Central memory CD4-positive, alpha-beta T cell (primary cell): ENCODE data around the gene PTPRU.

ENCODE experiments used
- DNase-seq: peaks from one replicate; pipeline ENCODE4 v3.0.0; 2022

Gene PTPRU

GRCh38 chr1:29342351-29342750, 106.0 kb downstream of the PTPRU start:
- no peak for DNase-seq

DNA sequence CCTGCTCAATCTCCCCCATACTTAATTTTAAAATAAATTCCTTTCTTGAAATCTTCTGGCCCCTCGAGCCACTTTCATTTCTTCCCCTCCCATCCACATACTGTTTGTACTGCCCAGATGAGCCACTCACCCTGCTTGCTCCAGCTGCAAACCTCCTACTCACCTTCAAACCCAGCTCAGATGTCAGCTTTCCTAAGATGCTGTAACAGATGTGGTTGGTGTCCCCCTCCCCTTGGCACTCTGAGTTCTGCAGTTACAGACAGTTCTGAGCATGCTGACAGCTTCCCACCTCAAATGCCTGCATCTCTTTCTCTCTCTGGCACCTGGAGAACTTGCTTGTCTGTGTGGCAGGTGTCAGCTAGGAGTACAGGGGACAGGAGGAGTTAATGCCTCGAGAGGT, 106.7 kb downstream of the PTPRU start:
- DNase-seq: no peak

DNA sequence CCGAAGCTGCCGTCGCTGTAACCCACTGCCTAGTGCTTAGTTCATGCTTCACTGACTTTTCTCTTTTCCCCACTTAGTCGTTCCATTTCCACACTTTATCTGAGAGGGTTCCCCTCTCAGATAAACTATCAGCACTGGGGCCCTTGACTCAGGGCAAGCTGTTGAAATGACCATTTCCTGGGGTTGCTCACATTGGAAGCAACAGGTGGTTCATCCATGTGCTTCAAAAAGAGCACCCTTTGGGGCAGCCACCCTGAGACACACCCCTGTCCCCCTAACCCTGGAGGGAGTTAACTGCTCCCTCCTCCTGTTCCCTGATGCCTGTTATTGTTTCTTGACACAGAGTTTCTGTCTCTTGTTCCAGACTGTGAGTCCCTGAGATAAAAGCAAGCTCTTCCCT, 107.2 kb downstream of the PTPRU start:
- DNase-seq: no peak

DNA sequence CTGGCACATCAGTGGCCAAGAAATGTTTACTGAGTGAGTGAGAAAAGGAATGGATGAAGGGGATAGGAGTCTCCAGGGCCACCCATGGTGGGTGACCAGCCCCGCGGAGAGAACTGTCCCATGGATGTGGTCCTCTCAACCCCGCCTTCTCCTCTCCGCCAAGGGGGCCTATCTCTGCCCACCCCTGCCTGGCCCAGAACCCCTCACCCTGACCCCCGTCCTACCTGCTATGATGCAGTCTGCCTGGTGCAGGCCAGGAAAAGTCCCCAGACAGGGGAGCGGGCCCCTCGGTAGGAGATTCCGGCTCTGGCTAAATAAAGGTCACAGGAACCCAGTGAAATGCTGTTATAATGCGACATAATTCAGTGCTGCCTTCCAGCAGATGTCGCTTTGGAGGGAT, 107.6 kb downstream of the PTPRU start:
- no peak for DNase-seq

GRCh38 chr1:29344336-29344735, 108.0 kb downstream of the PTPRU start:
- no peak for DNase-seq

- DNase-seq: no peak
Observed at GRCh38 chr1:29346576-29346975, 110.3 kb downstream of the PTPRU start.

DNA sequence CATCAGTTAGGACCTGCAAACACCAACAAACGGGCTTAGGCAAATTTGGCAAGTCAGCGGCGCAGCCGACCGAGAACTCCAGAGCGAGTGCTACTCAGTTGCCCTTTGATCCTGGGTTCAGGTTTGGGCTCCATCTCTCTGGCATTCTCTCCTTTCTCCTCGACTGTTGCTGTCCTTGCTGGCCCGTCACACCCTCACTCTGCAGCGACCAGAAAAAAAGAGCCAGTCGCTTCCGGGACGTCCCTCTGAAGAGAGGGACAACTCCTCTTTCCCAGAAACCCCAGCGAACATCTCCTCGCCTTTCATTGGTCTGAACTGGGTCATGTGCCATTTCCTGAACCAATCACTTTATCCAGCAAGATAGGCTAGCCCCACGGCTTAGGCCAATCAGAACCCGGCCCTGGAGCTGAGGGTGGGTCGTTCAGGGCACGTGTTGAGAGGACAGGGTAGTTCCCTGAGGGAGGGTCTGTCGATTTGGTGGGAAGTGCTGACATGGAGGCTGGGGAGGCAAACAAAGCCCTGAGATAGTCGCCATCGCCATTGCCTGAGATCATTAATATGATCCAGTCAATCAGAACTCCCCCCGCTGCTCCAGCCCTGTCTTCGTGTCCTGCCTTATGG, 113.7 kb downstream of the PTPRU start:
- DNase-seq: no peak

DNA sequence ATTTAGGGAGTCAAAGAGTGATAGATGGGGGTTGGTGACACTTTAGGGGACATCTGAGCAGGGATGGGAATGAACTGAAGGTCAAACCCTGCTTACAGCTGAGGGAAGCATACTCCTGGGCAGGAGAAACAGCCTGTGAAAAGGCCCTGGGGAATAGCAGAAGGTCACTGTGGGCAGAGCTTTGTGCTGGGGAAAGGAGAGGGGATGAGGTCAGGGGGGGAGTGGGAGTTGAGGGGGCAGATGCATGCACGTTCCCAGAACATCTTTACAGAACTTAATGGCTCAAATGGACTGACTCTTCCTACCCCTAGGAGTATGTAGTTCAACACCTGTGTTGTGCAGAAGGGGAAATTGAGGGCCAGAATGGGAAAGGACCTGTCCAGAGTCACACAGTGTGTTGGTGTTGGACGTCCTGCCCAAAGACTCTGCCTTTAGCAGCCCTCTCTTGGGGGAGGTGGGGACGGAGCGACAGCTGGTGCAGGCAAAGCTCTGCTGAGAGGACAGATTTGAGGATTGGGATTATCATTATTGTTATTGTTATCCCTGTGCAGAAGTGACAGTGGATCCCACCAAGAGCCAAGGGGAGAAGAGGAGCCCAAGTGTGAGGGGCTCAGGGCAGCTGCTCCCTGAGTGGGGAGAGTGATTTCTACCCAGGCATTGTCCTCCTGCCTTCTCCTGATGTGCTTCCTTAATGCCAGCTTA, 116.5 kb downstream of the PTPRU start:
- no peak for DNase-seq

- no peak for DNase-seq
Observed at GRCh38 chr1:29354511-29355098, 118.3 kb downstream of the PTPRU start.

GRCh38 chr1:29355375-29355774, 119.1 kb downstream of the PTPRU start:
- DNase-seq: no peak

DNA sequence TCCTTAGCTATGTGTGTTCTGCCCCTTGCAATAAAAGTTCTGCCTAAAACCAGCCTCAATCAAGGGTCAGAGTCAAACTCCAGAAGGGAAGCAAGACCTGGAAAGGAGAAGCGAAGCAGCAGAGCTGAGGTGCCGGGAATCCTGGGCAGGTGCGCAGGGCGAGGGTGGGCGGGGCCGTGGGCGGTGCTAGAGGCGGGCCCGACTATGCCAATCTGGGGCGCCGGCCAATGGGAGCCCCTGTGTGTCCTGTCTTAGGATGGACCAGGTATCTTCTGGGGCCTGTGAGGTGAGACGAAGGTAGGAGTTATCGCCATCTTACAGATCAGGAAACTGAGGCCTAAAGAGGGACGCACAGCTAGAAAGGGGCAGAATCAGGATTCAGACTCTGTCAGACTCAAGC, 120.3 kb downstream of the PTPRU start:
- DNase-seq: no peak

GRCh38 chr1:29357452-29357851, 121.1 kb downstream of the PTPRU start:
- no peak for DNase-seq

DNA sequence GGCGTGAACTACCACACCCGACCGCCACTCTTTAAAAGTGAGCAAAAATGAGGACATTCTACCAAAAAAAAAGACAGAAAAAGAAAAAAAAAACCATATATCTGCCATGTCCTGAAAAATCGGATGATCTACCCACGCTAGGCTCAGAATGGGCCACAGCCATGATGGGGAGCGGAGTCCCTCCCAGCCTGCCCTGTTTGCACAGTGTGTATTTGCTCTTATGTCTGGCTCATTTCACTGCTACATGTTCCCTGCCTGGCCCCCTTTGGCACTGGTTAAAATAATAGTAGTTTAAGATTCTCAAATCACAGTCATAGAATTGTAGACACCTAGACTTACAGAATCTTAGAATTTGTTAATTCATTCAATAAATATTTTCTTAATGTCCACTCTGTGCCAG, 121.9 kb downstream of the PTPRU start:
- DNase-seq: no peak

DNA sequence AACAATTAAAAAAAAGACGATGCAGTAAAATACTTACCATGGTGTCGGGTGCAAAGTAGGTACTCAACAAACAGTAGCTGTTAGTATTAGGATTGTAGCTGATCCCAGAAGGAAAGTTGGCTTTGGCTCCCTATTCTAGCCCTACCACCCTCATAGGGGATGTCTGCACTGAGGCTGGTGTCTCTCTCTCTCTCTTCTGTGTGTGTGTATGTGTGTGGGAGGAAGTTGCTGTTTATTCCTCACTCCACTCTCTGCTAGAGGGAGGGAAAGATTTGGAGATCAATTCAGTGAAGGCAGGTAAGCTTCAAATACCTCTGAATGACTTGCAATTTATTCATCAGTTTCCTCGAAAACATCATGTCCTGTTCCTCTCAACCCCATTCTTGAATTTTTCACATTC, 124.4 kb downstream of the PTPRU start:
- no peak for DNase-seq

- DNase-seq: no peak
Observed at GRCh38 chr1:29361686-29362085, 125.4 kb downstream of the PTPRU start.

DNA sequence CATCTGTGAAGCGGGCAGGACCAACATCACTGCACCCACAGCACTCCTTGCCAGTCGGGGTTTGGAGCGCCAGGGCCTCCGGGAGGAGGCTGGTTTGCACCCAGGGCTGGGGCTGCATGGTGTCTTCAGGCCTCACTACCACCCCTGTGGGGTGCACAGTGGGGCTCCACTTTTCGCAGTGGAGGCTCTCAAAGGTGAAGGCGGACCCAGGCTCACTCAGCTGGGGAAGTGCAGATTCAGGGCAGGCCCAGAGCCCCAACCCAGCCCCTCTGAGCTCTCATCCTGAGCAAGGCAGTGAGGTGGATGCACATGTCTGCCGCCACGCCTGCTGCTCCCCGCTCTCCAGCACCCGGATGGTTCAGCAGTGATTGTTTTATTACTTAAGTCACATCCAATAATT, 125.8 kb downstream of the PTPRU start:
- no peak for DNase-seq

DNA sequence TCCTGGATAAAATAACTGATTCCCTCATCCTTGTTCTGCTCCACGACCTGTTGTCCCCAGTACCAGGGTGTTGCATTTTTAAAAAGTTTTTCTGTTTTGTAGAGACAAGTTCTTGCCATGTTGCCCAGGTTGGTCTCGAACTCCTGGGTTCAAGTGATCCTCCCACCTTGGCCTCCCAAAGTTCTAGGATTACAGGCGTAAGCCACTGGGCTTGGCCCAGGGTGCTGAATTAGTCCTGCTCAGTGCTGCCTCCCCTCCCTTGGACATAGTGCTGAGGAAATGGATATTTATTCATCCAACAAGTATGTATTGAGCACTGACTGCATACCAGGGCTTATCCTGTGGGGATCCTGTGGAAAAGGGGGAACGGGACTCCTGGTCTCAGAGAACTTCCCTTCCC, 126.4 kb downstream of the PTPRU start:
- no peak for DNase-seq

DNA sequence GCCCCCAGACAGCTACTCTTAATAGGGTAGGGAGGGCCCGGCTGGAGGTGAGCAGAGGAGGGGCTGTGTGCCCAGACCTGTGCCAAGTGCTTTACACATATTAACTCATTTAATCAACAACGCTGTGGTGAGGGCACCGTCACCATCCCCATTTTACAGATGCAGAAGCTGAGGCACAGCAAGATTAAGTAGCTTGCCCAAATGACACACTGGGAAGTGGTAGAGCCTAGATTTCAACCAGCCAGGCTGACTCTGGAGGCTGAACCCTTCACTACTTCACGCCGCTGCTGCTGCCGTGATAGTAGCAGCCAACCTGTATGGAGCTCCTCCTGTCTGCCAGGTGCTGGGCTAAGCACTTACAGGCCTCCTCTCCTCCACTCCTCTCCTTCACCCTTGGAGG, 127.2 kb downstream of the PTPRU start:
- no peak for DNase-seq

- no peak for DNase-seq
Observed at GRCh38 chr1:29364101-29364678, 127.9 kb downstream of the PTPRU start.

GRCh38 chr1:29365906-29366670, 129.8 kb downstream of the PTPRU start:
- no peak for DNase-seq

DNA sequence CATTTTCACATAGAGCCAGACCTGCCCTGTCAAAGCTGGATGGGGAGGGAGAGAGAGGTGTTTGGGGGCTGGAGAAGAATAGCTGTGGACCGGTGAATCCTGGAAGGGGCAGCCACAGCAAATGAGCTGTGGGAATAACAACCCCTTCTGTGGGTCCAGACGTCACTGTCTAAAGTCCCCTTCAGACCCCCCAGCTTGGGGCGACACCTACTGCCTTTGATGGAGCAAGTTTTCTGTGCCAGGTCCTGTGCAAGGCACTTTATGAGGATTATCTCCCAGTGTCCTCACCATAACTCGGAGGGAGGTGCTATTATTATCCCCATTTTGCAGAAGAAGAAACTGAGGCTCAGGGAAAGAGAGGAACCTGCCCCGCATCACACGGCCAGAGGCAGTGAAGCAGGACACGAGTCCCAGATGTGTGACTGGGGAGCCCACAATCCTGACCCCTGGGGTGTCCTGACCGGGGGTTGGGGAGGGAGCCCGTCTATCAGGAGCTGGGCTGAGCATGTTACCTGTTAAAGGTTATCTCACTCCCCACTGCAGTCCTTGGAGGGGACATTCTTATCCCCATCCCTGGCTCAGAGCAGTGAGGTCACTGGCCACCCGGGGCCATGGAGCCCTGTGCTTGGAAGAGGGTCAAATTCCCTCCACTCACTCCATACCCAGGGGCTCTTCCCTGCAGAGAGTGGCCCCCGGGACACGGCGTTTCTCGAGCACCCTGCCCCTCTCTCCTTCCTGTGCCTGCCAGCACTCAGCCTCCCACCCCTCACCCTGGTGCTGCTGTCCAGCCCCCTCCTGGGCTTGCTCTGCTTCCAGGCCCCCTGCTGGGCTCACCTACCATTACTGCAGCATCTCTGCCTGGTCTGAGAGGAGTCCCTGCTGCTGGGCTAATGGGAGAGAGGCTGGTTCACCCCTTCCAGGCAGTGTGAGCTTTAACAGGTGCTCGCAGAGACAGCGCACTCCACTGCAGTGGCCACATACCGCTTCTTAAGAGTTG, 132.9 kb downstream of the PTPRU start:
- no peak for DNase-seq

- no peak for DNase-seq
Observed at GRCh38 chr1:29370067-29370466, 133.7 kb downstream of the PTPRU start.
